HG03064 (cell line): ENCODE results near the gene SLC9A3.

Source experiments
- ATAC-seq: cut with Tn5 transposase; IDR thresholded peaks from one replicate; pipeline ENCODE4 v1.9.1; 2021; ENCODE audit warnings: low read depth; ENCODE audit not compliant: unreplicated experiment

SLC9A3 gene

GRCh38 chr5:434443-435146 lies 89.7 kb downstream of the SLC9A3 start:
- ATAC-seq, result no peak

- no peak for ATAC-seq
Measured at GRCh38 chr5:433836-434235, 90.4 kb downstream of the SLC9A3 start.

- no peak for ATAC-seq
Measured at GRCh38 chr5:432928-433791, 91.1 kb downstream of the SLC9A3 start.

GRCh38 chr5:432201-432927 lies 91.9 kb downstream of the SLC9A3 start:
- ATAC-seq, result no peak

GRCh38 chr5:431711-432050 lies 92.6 kb downstream of the SLC9A3 start:
- ATAC-seq, result no peak

- ATAC-seq, result no peak
Measured at GRCh38 chr5:431001-431710, 93.1 kb downstream of the SLC9A3 start.

- ATAC-seq, result no peak
Measured at GRCh38 chr5:430214-430925, 93.9 kb downstream of the SLC9A3 start.

GRCh38 chr5:429453-430188 lies 94.6 kb downstream of the SLC9A3 start:
- no peak for ATAC-seq

GRCh38 chr5:428754-429452 lies 95.3 kb downstream of the SLC9A3 start:
- no peak for ATAC-seq

- ATAC-seq, result no peak
Measured at GRCh38 chr5:428219-428618, 96.0 kb downstream of the SLC9A3 start.

- no peak for ATAC-seq
Measured at GRCh38 chr5:427415-428087, 96.7 kb downstream of the SLC9A3 start.

GRCh38 chr5:426392-426976 lies 97.8 kb downstream of the SLC9A3 start:
- ATAC-seq, result no peak

GRCh38 chr5:425714-426113 lies 98.5 kb downstream of the SLC9A3 start:
- no peak for ATAC-seq

GRCh38 chr5:424301-425110 lies 99.7 kb downstream of the SLC9A3 start:
- ATAC-seq, result peak; percentile 86

- no peak for ATAC-seq
Measured at GRCh38 chr5:423626-424261, 100.5 kb downstream of the SLC9A3 start.

- ATAC-seq, result no peak
Measured at GRCh38 chr5:423233-423565, 101.0 kb downstream of the SLC9A3 start.
